GM06990 (cell line): ENCODE measurements around the gene AVPR2.

Experiments
- DNase-seq: peaks from one replicate; pipeline ENCODE4 v3.0.0-alpha.2; 2011; ENCODE audit not compliant: insufficient read length; ENCODE audit errors: extremely low read depth
- H3K27me3 ChIP-seq: replicated peaks from 2 replicates; pipeline ENCODE4 v1.6.0; 2011; ENCODE audit warnings: low read length; ENCODE audit not compliant: control insufficient read depth, insufficient read depth
- H3K36me3 ChIP-seq: 2 replicates; pipeline ENCODE4 v1.5.1; 2011; ENCODE audit warnings: low read length; ENCODE audit not compliant: control insufficient read depth, insufficient read depth
- H3K4me3 ChIP-seq: replicated peaks from 2 replicates; pipeline ENCODE4 v1.5.1; 2011; ENCODE audit warnings: low read depth, mild to moderate bottlenecking, control low read depth, low read length
- TF ChIP-seq, protein P1 (sequence below): IDR thresholded peaks from 2 replicates; pipeline ENCODE4 v1.5.1; 2011; ENCODE audit warnings: low read length, control low read depth, mild to moderate bottlenecking, inconsistent platforms; ENCODE audit not compliant: insufficient read depth, poor library complexity, severe bottlenecking

Gene AVPR2

DNA sequence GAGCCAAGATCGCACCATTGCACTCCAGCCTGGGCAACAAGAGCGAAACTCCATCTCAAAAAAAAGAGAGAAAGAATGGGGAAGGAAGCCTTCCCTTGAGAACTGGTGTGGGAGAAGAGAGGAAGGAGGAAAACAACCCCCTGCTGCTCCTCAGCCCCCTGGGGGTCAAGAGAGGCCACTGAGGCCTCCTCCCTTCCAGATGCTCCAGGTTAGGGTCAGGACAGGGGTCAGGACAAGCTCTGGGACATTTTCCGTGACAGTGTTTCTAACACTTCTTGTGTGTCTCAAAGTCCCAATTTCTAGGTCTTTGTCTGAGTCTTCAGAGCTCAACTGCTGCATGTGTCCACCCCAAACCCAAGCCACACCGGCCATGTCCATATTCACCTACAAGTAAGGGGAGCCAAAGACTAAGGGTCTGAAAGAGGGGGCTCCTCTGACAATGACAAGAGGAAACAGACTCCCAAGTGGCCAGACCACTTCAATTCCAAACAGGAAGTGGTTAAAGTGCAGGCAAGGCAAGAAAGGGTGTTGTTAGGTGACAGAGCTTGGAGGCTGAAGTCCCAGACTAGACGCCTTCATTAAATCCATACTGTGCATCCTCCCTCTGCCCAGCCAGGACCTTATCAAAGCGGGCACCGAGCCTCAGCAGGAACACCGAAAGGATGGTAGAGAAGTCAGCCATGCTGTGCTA is 26.8 kb upstream of the AVPR2 start:
- no peaks in the 10 kb centered on the region for H3K36me3 ChIP-seq
- no peaks in the 10 kb centered on the region; the same call in 1 of the 2 replicates for H3K27me3 ChIP-seq
- DNase-seq = no peak
- H3K4me3 ChIP-seq = no peak overlapping the region
- TF ChIP-seq, protein P1, sequence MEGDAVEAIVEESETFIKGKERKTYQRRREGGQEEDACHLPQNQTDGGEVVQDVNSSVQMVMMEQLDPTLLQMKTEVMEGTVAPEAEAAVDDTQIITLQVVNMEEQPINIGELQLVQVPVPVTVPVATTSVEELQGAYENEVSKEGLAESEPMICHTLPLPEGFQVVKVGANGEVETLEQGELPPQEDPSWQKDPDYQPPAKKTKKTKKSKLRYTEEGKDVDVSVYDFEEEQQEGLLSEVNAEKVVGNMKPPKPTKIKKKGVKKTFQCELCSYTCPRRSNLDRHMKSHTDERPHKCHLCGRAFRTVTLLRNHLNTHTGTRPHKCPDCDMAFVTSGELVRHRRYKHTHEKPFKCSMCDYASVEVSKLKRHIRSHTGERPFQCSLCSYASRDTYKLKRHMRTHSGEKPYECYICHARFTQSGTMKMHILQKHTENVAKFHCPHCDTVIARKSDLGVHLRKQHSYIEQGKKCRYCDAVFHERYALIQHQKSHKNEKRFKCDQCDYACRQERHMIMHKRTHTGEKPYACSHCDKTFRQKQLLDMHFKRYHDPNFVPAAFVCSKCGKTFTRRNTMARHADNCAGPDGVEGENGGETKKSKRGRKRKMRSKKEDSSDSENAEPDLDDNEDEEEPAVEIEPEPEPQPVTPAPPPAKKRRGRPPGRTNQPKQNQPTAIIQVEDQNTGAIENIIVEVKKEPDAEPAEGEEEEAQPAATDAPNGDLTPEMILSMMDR = no peak

DNA sequence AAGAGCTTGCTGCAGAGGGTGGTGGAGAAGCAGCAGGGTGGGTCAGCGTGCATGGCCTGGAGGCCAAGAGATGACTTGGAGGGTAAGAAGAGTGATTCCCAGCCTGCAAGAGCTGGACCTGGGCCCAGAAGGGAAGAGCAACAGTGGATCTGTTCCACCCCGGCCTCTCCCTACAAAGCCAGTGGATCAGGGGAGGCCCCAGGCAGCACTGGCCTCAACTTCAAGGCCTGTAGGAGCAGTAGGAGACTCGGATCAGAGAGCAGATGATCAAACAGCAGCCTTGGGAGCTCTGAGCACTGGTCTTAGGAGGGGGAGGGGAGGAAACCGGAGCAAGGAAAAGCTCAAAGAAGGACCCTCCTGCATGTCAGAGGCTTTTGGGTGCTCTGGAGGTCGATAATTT is 26.1 kb upstream of the AVPR2 start:
- Histone ChIP-seq H3K36me3 (no peaks in the 10 kb centered on the region), H3K4me3 (no peak overlapping the region), H3K27me3 (no peaks in the 10 kb centered on the region; the same call in 1 of the 2 replicates)
- DNase-seq = no peak
- TF ChIP-seq, protein P1 = no peak

DNA sequence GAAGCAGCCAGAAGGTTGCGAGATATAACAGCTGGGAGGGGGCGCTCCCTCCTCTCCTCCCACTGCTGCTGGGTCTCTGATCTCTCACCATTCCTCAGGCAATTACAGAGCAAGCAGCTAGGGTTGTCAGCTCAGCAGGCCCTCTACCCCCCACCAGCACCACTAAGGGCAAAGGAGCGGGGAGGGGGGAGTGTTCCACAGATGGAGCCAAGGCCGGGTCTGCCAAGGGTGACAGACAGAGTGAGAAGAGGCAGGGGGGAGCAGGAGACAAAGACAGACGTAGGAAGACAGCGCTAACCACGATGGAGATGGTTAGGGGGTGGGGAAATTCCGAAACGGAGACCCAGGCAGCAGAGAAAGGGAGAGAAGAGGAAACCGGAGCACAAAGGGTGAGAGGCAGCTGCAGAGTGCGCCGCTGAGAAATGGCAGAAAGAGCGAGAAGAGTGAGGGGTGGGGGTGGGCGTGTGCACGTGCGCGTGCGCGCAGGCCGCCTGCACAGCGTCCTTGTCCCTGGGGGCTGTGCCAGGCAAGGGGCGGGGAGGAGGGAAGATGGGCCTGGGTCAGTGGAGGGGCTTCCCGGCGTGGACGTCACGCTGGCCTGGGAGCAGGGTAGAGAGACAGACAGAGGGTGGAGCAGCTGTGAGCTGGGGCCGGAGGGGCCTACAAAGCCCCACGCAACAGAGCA is 25.4 kb upstream of the AVPR2 start:
- no peaks in the 10 kb centered on the region; the same call in 1 of the 2 replicates for H3K27me3 ChIP-seq
- H3K36me3 ChIP-seq = no peaks in the 10 kb centered on the region
- no peak overlapping the region for H3K4me3 ChIP-seq
- TF ChIP-seq, protein P1 = no peak
- no peak for DNase-seq

DNA sequence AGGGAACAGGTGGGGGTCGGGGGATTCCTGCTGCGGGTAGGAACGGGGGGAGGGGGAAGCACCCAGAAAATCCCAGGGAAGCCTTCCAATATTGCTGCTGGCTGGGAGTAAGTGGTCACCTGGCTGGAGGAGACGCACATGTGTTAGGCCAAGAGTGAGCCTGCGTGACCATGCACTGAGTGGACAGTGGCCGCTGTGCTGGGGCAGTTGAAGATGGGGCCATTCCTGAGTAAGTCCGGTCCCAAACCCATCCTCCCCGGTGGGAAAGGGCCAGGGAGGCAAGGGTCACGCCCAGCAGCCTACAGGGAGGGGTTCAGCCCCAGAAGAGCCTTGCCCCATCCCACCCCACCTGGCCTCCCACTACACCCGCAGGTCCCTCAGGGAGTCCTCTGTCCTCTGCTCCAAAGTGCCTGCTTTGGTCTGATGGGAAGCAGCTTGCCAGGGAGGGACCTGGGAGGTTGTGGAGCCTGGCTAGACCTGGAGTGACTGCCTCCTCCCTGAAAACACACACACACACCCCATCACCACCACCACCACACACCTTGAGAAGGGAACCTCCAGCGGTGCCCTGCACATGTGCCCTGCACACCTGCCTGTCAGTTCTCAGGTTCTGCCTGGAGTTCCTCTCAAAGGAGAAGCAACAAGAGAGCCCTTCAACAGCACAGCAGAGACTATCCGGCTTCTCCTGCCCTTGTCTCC is 24.6 kb upstream of the AVPR2 start:
- peaks cover under 1% of the 10 kb centered on the region; the same call in 1 of the 2 replicates for H3K27me3 ChIP-seq
- DNase-seq = no peak
- no peaks in the 10 kb centered on the region for H3K36me3 ChIP-seq
- no peak overlapping the region for H3K4me3 ChIP-seq
- TF ChIP-seq, protein P1 = no peak

DNA sequence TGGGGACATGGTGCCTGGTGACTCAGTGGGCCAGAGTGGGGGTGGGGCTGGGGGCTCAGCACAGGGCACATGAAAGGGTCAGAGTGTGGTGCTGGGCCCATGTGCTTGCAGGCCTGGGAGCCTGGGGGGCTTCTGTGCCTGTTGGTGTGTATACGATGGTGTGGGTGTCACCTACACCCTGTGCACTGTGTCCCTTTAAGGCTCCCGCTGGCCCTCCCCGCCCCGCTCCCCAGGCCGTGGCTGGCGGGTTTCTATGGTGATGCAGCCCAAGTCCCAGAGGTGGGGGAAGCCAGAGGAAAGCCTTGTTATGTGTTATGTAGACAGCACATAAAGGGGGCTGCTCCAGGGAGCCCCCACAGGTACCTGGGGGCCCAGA is 24.0 kb upstream of the AVPR2 start:
- Histone ChIP-seq H3K27me3 (peaks cover 4% of the 10 kb centered on the region; the same call in 1 of the 2 replicates), H3K4me3 (no peak overlapping the region), H3K36me3 (no peaks in the 10 kb centered on the region)
- TF ChIP-seq, protein P1 = no peak
- no peak for DNase-seq
